ENCODE measurements around the gene SLC5A3.

Gene SLC5A3

DNA sequence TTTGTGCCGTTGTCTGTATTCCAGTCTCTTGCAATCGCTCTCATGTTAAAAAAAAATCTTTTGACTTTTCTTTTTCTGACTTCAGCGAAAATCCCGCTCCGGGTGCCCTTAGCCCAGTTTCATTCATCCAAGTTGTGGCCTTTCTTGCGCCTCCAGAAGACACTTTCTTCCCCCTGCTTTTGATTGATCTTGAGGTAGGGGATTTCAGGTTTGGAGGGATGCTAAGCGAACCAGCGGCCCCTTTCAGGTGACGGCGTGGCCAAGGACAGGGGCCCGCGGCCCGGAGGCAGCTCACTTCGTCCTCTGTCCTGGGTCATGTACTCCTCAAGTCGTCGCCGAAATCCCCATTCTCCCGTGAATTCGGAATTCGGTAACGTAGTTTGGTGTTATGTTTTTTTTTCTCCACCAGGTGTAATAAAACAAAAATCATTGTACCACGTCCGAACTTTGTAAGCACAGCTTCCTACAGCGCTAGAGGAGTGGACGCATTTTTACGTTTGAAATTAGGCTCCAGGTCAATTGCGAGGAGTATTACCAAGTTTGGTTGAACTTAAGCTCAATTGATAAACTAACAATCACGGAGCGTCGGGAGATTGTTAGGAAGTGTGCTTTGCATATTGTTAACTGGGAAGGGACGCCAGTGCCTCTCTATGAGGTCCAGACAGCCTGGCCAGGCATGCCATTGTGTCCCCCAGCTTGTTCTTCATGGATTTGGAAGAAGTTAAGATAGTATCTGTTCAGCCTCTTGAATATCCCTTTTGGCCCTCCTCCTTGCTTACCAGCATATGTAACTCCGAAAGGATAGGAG, 1.1 kb downstream of the SLC5A3 start (continued):
- TF ChIP-seq ZEB2 (tag by site-specific recombination; IDR thresholded peaks at IDR 0.05) (0 out of 2 replicates have a peak, but pooled peaks have one; percentile 32), ZNF350 (tag by site-specific recombination; IDR thresholded peaks at IDR 0.05) (no peak), EGR2 (tag by site-specific recombination; IDR thresholded peaks at IDR 0.05; ENCODE audit: low read depth) (no peak), ZNF558 (tag by site-specific recombination; IDR thresholded peaks at IDR 0.05) (no peak), ZNF362 (tag by site-specific recombination; IDR thresholded peaks at IDR 0.05) (no peak)
- TF ChIP-seq, protein P1, sequence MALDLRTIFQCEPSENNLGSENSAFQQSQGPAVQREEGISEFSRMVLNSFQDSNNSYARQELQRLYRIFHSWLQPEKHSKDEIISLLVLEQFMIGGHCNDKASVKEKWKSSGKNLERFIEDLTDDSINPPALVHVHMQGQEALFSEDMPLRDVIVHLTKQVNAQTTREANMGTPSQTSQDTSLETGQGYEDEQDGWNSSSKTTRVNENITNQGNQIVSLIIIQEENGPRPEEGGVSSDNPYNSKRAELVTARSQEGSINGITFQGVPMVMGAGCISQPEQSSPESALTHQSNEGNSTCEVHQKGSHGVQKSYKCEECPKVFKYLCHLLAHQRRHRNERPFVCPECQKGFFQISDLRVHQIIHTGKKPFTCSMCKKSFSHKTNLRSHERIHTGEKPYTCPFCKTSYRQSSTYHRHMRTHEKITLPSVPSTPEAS (tag by site-specific recombination; IDR thresholded peaks at IDR 0.05): no peak

- POLR2A ChIA-PET: interaction anchor here (2.0 kb wide), 1 partner anchor 13 kb away, joined by 5 read pairs; no protein-coding TSS in a partner anchor
- CTCF ChIA-PET: interaction anchor here (0.5 to 1.7 kb wide), 3 partner anchors 127 to 276 kb away, joined by 3 to 11 read pairs (median 6); no protein-coding TSS in a partner anchor
- no peak for TF ChIP-seq ZNF24 (tag by site-specific recombination; IDR thresholded peaks at IDR 0.05)
- peak; percentile 61; the same call in 1 of the 2 replicates for TF ChIP-seq SCRT2 (tag by site-specific recombination; IDR thresholded peaks at IDR 0.05)
- H3K4me3 ChIP-seq (ENCODE audit: low read depth, low read length): no peak overlapping the region; the same call in 1 of the 2 replicates
- H3K9me3 ChIP-seq (ENCODE audit: control insufficient read depth, insufficient read depth, low read depth, low read length): no peaks in the 10 kb centered on the region
- no peaks in the 10 kb centered on the region for H3K36me3 ChIP-seq (ENCODE audit: control insufficient read depth in 2 of 2, insufficient read depth in 1 of 2, low read length in 2 of 2)
- H3K27ac ChIP-seq (ENCODE audit: extremely low read depth, low read depth, low read length): no peak overlapping the region
- H3K4me1 ChIP-seq (ENCODE audit: control insufficient read depth, insufficient read depth, low read length): peaks cover 2% of the 10 kb centered on the region; the same call in 1 of the 2 replicates
Measured at GRCh38 chr21:34075091-34075425, 1.7 kb downstream of the SLC5A3 start.

GRCh38 chr21:34075760-34076660, 2.6 kb downstream of the SLC5A3 start:
- no peaks in the 10 kb centered on the region for H3K9me3 ChIP-seq (ENCODE audit: control insufficient read depth, insufficient read depth, low read depth, low read length)
- no peaks in the 10 kb centered on the region for H3K36me3 ChIP-seq (ENCODE audit: control insufficient read depth in 2 of 2, insufficient read depth in 1 of 2, low read length in 2 of 2)
- 0 out of 2 replicates have a peak, but pooled peaks have one; percentile 35 for TF ChIP-seq ZBTB44 (tag by site-specific recombination; IDR thresholded peaks at IDR 0.05)
- no peak for TF ChIP-seq ZNF558 (tag by site-specific recombination; IDR thresholded peaks at IDR 0.05)
- CTCF ChIA-PET: interaction anchor here (0.6 to 1.6 kb wide), 5 partner anchors 14 to 221 kb away, joined by 3 to 6 read pairs (median 3); no protein-coding TSS in a partner anchor
- H3K4me1 ChIP-seq (ENCODE audit: control insufficient read depth, insufficient read depth, low read length): peaks cover 2% of the 10 kb centered on the region; the same call in 1 of the 2 replicates
- POLR2A ChIA-PET: no interaction called here
- H3K4me3 ChIP-seq (ENCODE audit: low read depth, low read length): no peak overlapping the region
- H3K27ac ChIP-seq (ENCODE audit: extremely low read depth, low read depth, low read length): no peak overlapping the region

DNA sequence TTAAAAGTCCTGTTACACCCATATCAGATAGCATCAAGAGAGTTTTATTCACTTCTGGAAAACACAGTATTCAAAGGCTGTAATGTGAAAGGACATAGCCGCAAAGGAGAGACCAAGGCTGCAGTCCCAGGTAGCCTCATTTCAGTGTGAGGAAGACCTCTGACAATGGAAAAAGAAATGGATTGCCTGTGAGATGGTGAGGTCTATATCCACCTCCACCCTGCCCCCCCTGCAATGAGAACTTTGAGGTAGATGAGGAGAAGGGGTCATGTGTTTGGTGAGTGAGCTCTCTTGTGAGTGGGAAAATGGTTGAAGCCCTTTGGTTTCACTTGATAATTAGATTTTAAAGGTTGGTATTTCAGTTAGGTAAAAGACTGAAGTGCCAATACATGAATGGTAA, 3.5 kb downstream of the SLC5A3 start:
- TF ChIP-seq PRDM10 (tag by site-specific recombination; IDR thresholded peaks at IDR 0.05) (no peak), ZNF391 (tag by site-specific recombination; IDR thresholded peaks at IDR 0.05; ENCODE audit: borderline replicate concordance, low read depth) (no peak), GLI4 (tag by site-specific recombination; IDR thresholded peaks at IDR 0.05) (no peak), ZNF341 (tag by site-specific recombination; IDR thresholded peaks at IDR 0.05; ENCODE audit: low read depth) (no peak)
- TF ChIP-seq, protein P2, sequence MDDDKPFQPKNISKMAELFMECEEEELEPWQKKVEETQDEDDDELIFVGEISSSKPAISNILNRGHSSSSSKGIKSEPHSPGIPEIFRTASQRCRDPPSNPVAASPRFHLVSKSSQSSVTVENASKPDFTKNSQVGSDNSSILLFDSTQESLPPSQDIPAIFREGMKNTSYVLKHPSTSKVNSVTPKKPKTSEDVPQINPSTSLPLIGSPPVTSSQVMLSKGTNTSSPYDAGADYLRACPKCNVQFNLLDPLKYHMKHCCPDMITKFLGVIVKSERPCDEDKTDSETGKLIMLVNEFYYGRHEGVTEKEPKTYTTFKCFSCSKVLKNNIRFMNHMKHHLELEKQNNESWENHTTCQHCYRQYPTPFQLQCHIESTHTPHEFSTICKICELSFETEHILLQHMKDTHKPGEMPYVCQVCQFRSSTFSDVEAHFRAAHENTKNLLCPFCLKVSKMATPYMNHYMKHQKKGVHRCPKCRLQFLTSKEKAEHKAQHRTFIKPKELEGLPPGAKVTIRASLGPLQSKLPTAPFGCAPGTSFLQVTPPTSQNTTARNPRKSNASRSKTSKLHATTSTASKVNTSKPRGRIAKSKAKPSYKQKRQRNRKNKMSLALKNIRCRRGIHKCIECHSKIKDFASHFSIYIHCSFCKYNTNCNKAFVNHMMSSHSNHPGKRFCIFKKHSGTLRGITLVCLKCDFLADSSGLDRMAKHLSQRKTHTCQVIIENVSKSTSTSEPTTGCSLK (tag by site-specific recombination; IDR thresholded peaks at IDR 0.05): no peak
- Histone ChIP-seq H3K9me3 (ENCODE audit: control insufficient read depth, insufficient read depth, low read depth, low read length) (no peaks in the 10 kb centered on the region), H3K4me1 (ENCODE audit: control insufficient read depth, insufficient read depth, low read length) (peaks cover 2% of the 10 kb centered on the region), H3K4me3 (ENCODE audit: low read depth, low read length) (no peak overlapping the region), H3K27ac (ENCODE audit: extremely low read depth, low read depth, low read length) (no peak overlapping the region), H3K36me3 (ENCODE audit: control insufficient read depth in 2 of 2, insufficient read depth in 1 of 2, low read length in 2 of 2) (no peaks in the 10 kb centered on the region)
- POLR2A ChIA-PET: no interaction called here
- CTCF ChIA-PET: interaction anchor here (0.6 to 1.6 kb wide), 3 partner anchors 124 to 222 kb away, joined by 3 to 6 read pairs (median 3); no protein-coding TSS in a partner anchor

Data from HEK293 (cell line).